Lower lobe of right lung (tissue), 2 donors: ENCODE measurements around the gene IMMT. TPM values are rescaled to one million over a fixed set of nuclear protein-coding genes. Genes with fewer than 3 reads are reported as not detected.

Experiments used
- ATAC-seq, 2 donors: fragments of 200-7000 bp; cut with Tn5 transposase; one replicate each; pipeline ENCODE4 v1.9.1; 2020 to 2022; ENCODE audit warnings: mild to moderate bottlenecking in 2 of 2, moderate library complexity in 2 of 2
- DNase-seq: peaks from one replicate; pipeline ENCODE4 v3.0.0-alpha.2; 2020
- H3K27ac ChIP-seq: fragments of 200-600 bp; one replicate; pipeline ENCODE4 v1.8.0; 2022
- H3K27me3 ChIP-seq: fragments of 200-600 bp; one replicate; pipeline ENCODE4 v1.8.0; 2022; ENCODE audit warnings: low read depth
- H3K36me3 ChIP-seq: fragments of 200-600 bp; one replicate; pipeline ENCODE4 v1.8.0; 2022; ENCODE audit warnings: mild to moderate bottlenecking
- H3K4me1 ChIP-seq: fragments of 200-600 bp; one replicate; pipeline ENCODE4 v1.8.0; 2022
- H3K4me3 ChIP-seq: fragments of 200-600 bp; one replicate; pipeline ENCODE4 v1.8.0; 2022; ENCODE audit warnings: mild to moderate bottlenecking
- H3K9me3 ChIP-seq: fragments of 200-600 bp; one replicate; pipeline ENCODE4 v1.8.0; 2022
- intact Hi-C: fragments of 100-400 bp; cut with DNase I; formaldehyde crosslinking; loops from one replicate; pipeline ENCODE4 v1.11.0; 2022
- total RNA-seq: library from RNA; stranded (reverse); fragmentation: NEBNext Ultra II Directional; extraction: Animal tissue kit (Norgen Biotek cat#: 25700); gene quantifications from one replicate; pipeline ENCODE4 v1.2.1, GENCODE V29; 2021
- TF ChIP-seq, protein P1 (sequence below): fragments of 200-600 bp; IDR thresholded peaks from one replicate; pipeline ENCODE4 v1.8.0; 2022; ENCODE audit warnings: antibody characterized with exemption, mild to moderate bottlenecking
- donor health status: DM: no; HTN: yes; CAD: no; lungs with severe emphysema.

IMMT gene
- total RNA-seq, 1 donor from 2014 or later, result 58.0 TPM

DNA sequence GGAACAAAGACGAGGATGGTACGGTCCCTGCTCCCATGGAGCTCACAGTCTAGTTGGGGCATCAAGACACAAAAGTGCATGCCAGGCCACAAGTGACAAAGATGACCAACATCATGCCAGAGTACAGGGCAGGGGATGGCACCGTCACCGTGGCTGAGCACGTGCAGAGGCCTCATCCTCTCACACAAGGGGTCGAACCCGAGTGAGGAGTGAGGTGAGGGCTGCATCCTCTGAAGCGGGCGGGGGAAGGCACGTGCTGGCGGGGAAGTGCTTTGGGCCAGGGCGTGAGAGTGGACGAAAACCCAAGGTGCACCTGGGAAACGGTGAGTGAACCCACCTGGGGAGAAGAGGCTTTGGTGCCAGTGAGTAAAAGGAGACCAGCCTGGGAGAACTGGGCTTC, 45.0 kb upstream of the IMMT start:
- Histone ChIP-seq H3K4me1 (peaks cover 18% of the 10 kb centered on the region), H3K9me3 (no peaks in the 10 kb centered on the region), H3K4me3 (no peak overlapping the region), H3K36me3 (no peaks in the 10 kb centered on the region), H3K27me3 (no peaks in the 10 kb centered on the region), H3K27ac (no peak overlapping the region)
- ATAC-seq, result no peak
- intact Hi-C loops, result no loop called here
- DNase-seq, result no peak
- TF ChIP-seq, protein P1, sequence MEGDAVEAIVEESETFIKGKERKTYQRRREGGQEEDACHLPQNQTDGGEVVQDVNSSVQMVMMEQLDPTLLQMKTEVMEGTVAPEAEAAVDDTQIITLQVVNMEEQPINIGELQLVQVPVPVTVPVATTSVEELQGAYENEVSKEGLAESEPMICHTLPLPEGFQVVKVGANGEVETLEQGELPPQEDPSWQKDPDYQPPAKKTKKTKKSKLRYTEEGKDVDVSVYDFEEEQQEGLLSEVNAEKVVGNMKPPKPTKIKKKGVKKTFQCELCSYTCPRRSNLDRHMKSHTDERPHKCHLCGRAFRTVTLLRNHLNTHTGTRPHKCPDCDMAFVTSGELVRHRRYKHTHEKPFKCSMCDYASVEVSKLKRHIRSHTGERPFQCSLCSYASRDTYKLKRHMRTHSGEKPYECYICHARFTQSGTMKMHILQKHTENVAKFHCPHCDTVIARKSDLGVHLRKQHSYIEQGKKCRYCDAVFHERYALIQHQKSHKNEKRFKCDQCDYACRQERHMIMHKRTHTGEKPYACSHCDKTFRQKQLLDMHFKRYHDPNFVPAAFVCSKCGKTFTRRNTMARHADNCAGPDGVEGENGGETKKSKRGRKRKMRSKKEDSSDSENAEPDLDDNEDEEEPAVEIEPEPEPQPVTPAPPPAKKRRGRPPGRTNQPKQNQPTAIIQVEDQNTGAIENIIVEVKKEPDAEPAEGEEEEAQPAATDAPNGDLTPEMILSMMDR, result no peak

DNA sequence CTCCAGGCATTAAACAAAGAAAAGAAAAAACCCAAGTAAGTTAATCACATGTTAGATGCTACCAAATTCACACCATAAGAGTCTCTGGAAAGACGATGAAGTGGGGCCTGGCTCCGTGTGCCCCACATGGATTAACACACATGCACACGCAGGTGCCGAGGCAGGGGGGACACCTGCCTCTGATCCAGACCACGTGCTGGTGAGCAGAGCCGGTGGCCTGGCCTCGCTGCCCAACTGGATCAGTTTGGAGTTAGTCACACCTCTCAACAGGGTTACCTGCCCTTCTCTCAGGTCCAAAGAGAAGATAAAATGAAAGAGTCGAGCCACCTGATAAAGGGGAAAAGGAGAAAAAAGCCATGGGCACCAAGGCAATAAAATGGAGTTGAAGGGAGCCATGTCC, 44.5 kb upstream of the IMMT start:
- DNase-seq (no peak), ATAC-seq (no peak)
- intact Hi-C loops, result no loop called here
- Histone ChIP-seq H3K27ac (no peak overlapping the region), H3K9me3 (no peaks in the 10 kb centered on the region), H3K27me3 (no peaks in the 10 kb centered on the region), H3K36me3 (no peaks in the 10 kb centered on the region), H3K4me1 (peaks cover 18% of the 10 kb centered on the region), H3K4me3 (no peak overlapping the region)
- TF ChIP-seq, protein P1, result no peak

- Histone ChIP-seq H3K27ac (no peak overlapping the region), H3K27me3 (no peaks in the 10 kb centered on the region), H3K4me3 (no peak overlapping the region), H3K9me3 (no peaks in the 10 kb centered on the region), H3K4me1 (peaks cover 14% of the 10 kb centered on the region), H3K36me3 (no peaks in the 10 kb centered on the region)
- DNase-seq, result no peak
- no peak for ATAC-seq
- TF ChIP-seq, protein P1, result no peak
- intact Hi-C loops, result no loop called here
Measured at GRCh38 chr2:86239326-86239725, 44.1 kb upstream of the IMMT start.

DNA sequence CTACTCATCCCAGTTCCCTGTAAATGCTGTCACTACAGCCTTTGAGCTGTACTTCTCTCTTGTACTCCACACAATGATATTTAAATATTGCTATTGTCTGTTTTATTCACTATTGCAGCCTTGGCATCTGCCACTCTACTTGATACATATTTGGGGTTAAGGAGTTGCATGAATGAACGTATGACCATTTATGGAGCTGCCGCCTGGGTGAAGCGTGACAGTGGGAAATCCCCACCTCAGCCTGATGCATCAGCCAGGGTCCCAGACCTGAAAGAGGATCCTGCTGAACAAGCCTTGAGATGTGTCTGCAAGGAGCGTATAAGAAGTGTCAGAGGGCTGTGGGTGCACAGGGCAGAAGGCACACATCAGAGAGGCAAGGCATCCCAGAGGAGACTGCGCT, 43.1 kb upstream of the IMMT start:
- Histone ChIP-seq H3K36me3 (no peaks in the 10 kb centered on the region), H3K27ac (no peak overlapping the region), H3K9me3 (no peaks in the 10 kb centered on the region), H3K27me3 (no peaks in the 10 kb centered on the region), H3K4me1 (peaks cover 5% of the 10 kb centered on the region), H3K4me3 (no peak overlapping the region)
- TF ChIP-seq, protein P1, result no peak
- intact Hi-C loops, result no loop called here
- DNase-seq, result no peak
- no peak for ATAC-seq

DNA sequence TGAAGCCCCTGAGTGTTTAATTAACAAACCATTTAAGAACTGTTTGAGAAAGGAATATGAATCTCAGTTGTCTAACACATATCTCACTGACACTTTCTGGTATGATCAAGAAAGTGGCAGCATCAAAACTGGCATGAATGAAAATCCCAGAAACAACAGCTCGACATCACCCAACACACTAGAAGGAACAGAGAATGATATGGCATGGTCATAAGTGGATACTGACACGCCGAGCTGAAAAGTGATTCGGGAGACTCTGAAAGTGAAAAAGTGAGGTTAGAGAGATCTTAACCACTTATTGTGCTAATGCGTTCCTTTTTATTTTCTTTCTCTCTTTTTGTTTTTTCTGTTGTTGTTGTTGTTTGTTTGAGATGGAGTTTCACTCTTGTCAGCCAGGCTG, 41.9 kb upstream of the IMMT start:
- no peak for DNase-seq
- TF ChIP-seq, protein P1, result no peak
- Histone ChIP-seq H3K4me3 (no peak overlapping the region), H3K9me3 (no peaks in the 10 kb centered on the region), H3K27me3 (no peaks in the 10 kb centered on the region), H3K4me1 (no peaks in the 10 kb centered on the region), H3K27ac (no peak overlapping the region), H3K36me3 (no peaks in the 10 kb centered on the region)
- no peak for ATAC-seq
- intact Hi-C loops, result no loop called here
